Measurements from ENCODE around the gene RMC1.
A peak's percentile ranks its signal among the peaks of the same experiment; 100 is the strongest.
"Not testable (repeated sequence)": the region's sequence is repeated elsewhere in the genome, so short reads cannot be mapped to it uniquely, and the experiment has no call there.

Gene RMC1

DNA sequence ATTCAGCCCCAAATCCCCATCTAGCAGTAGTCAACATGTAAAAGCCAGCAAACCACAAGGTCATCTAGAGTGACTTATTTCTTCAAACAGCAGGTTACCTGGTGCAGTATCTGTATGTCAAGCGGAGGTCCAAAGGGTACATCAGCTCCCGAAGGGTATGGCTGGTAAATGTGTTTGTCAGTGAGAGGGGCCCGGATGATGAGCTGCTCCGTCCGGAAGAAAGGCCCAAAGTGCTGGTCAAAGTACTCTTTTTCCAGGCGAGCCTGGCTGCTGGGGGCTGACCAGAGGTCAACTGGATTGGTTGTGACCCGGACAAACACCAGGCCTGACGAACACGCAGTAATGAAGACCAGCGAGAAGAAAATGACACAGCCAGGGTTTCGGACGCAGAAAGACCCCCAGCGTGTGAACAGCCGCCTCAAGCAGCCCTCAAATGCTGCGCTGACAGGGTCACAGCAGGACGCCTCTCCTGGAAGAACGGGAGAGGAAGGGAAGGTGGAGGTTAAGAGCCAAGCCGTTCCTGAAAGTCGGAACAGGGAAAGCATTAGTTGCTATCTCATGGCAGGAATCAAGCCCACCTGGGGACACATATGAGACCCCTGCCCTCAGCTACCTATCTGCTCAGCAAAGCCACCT is 53.0 kb downstream of the RMC1 start:
- no peak for DNase-seq (ENCODE audit: low read depth in 1 of 2, low spot score in 1 of 2)

DNA sequence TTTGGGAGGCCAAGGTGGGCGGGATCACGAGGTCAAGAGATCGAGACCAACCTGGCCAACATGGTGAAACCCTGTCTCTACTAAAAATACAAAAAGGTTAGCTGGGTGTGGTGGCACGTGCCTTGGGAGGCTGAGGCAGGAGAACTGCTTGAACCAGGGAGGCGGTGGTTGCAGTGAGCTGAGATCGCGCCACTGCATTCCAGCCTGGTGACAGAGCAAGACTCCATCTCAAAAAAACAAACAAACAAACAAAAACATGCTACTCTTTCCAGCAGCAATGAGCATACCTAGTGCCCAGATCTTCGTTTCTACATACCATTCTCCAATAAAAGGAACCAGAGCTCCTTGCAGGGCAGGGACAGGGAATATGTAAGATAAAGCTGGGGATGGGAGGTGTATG is 54.2 kb downstream of the RMC1 start:
- not testable (repeated sequence) for DNase-seq (ENCODE audit: low read depth in 1 of 2, low spot score in 1 of 2)

DNA sequence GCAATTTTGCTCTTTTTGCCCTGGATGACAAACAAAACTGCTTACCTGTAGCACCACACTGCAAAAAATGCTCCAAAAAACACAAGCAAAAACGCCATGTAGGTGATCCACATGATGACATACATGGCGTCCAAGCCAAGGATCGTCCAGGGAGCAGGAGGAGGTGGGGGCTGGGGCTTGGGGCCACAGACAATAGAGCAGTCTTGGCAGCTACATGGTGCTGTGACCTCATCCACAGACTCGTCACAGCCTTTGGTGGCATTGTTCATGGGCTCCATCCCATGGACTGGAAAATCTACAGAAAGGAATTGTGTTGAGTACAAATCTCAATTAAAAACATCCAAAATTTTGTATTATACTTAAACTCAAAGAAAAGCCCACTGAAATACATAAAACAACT is 56.9 kb downstream of the RMC1 start:
- no peak for DNase-seq (ENCODE audit: low read depth in 1 of 2, low spot score in 1 of 2)

GRCh38 chr18:23563377-23564043 is 60.2 kb downstream of the RMC1 start:
- no peak for DNase-seq (ENCODE audit: low read depth in 1 of 2, low spot score in 1 of 2)

DNA sequence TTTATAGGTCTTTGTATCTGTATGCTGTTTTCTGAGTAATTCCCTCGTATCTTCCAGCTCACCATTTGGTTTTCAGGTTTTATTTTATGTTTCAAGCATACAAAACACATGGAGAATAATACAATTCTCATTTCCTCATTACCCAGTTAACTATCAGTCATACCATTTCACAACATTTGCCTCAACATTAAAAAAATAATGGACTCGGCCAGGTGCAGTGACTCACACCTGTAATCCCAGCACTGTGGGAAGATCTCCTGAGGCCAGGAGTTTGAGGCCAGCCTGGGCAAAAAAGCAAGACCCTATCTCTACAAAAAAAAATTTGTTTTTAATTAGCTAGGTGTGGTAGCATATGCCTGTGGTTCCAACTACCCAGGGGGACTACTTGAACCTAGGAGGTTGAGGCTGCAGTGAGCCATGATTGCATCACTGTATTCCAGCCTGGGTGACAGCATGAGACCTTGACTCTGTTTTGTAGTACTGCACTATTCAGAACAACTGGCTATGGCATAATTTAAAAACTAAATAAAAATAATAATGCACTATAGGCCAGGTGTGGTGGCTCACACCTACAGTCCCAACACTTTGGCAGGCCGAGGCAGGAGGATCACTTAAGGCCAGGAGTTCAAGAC is 62.7 kb downstream of the RMC1 start:
- DNase-seq (ENCODE audit: low read depth in 1 of 2, low spot score in 1 of 2): no peak

DNA sequence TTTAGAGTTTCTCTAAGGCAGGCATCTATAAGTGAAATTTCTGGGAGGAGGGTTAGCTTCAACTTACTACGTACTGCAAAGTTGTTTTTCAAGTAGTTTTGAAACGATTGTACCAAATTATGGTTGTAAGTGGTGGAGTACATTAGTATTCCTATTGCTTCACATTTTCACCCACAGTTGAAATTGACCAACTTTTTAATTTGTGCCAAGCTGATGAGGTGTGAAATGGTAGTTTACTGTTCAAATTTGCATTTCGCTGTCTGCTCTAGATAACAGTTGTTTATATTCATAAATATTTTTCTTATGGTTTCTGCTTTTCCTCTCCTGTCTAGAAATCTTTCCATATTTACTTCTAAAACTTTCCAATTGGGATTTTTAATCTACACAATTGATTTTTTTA is 64.4 kb downstream of the RMC1 start:
- no peak for DNase-seq (ENCODE audit: low read depth in 1 of 2, low spot score in 1 of 2)

DNA sequence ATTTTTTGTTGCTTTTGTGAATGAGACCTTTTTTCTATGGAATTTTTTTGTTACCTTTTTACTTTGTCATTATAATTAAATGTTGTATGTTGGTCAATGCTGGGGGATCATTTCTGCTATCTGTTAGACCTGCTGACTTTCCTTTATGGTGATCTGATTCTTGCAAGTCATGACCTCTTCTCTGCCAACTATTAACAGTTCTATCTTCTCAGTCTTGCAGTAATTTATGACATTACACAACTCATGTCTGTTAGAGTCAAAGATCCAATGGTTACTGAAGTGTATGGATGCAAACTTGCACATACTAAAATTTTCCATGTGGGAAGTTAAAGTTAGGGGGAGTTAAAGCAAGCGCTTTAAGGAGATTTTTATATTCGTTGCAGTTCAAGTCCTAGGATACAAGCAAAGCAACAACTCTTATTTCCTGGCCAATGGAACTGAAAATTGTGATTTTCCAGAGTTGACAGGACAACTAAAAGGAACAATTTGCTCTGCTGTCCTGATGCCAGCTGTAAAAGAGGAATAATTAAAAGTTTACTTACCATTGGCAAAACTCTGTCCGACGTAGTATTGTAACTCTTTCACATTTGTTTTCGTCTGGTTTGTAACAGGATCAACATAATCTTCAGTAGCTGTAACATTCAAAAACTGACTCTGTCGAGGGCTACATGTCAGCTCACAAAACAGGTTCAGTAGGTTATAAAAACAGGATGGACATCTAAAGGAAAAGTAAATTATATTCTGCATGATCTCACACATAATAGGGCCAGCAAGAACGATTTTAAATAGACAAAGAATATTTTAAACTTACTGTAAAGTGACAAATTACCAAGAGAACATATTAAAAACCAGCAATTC is 65.2 kb downstream of the RMC1 start:
- no peak for DNase-seq (ENCODE audit: low read depth in 1 of 2, low spot score in 1 of 2)

- DNase-seq (ENCODE audit: low read depth in 1 of 2, low spot score in 1 of 2): no peak
These were observed 66.2 kb downstream of the RMC1 start for GRCh38 chr18:23569299-23570063.

DNA sequence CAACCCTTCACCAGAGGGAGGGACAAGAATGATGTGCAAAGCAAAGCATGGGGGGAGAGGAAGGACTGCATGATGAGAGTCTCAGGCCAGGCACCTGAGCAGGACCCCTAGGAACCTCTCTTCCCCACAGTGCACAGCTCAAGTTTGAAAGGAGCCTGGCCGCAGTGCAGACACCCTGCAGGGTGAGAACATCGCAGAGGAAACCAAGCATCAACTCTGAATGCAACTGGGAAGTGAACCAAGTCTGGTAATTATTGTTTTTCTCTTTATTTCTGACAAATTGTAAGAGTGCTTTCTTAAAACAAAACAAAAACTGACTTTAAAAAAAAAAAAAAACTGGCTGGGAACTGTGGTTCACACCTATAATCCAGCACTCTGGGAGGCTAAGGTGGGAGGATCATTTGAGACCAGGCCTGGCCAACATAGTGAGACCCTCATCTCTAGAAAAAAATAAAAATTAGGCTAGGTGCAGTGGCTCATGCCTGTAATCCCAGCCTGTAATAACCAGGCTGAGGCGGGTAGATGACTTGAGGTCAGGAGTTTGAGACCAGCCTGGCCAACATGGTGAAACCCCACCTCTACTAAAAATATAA is 67.7 kb downstream of the RMC1 start:
- DNase-seq (ENCODE audit: low read depth in 1 of 2, low spot score in 1 of 2): no peak

DNA sequence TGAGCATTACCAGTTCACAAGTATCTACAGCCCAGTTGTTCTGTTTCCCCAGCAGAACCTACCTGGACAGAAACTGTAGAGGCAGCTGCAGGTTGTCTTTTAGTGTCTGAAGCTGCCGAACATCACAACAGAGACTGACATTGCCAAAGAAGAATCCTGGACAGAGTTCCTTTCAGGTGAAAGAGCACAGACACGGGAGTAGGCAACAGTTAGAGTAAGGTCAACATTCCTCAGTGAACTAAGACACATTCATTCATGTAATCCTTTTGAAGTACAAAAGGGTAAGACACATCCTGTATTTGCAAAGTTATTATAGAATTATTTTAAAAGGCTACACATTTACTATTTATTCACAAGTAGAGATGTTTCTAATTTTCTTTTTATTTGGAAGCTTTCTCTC is 68.7 kb downstream of the RMC1 start:
- no peak for DNase-seq (ENCODE audit: low read depth in 1 of 2, low spot score in 1 of 2)

DNA sequence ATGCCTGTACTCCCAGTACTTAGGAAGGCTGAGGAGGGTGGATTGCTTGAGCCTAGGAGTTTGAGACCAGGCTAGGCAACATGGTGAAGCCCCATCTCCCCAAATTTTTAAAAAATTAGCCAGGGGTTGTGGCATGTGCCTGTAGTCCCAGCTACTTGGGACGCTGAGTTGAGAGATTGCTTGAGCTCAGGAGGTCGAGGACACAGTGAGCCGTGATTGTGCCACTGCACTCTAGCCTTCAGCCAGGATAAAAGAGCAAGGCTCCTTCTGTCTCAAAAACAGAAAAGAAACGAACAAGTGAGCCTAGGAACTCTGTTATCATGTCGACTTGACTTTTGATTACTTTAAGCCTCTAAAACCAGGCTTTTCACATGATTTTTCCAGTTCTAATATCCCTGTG is 69.3 kb downstream of the RMC1 start:
- no peak for DNase-seq (ENCODE audit: low read depth in 1 of 2, low spot score in 1 of 2)

GRCh38 chr18:23573020-23573419 is 69.7 kb downstream of the RMC1 start:
- no peak for DNase-seq (ENCODE audit: low read depth in 1 of 2, low spot score in 1 of 2)

DNA sequence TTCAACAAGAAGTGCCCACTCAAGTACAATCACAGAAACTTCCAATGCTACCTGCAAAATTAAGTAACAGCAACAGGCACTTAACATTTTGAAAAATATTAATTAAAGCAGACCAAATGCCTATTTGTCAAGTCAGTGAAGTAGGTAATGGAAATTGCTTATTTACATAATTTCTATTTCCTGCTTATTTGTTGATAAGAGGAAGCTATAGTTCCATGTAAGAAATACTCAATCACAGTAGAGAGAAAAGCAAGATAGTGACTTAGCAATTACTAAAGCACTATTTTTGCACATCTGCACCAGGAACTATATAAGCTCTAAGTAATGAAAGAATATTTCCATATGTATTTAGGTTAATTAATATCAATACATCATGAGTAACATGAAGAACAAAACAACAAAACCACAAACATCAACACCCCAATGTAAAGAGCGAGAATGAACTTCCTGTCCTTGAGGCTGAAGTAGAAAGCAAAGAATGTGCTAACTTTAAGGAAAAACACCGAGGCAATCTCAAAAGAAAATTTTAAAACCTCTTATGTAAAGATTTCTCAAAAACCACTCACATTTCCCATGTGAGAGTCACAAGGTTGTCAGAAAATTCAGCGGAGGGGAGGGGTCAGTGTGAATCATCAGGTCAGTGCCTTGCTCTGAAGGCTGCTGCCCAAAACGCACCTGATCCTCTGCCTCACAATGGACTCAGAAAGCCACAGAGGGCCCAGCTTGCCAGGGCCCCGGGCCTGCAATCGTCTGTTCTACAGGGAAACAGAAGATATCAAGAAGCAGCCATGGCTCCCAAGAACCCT is 70.5 kb downstream of the RMC1 start:
- peak in 1 of 2 donors; percentile 17 for DNase-seq (ENCODE audit: low read depth in 1 of 2, low spot score in 1 of 2)

- no peak for DNase-seq (ENCODE audit: low read depth in 1 of 2, low spot score in 1 of 2)
These were observed 71.4 kb downstream of the RMC1 start for GRCh38 chr18:23574611-23575308.

GRCh38 chr18:23575309-23575651 is 72.0 kb downstream of the RMC1 start:
- DNase-seq (ENCODE audit: low read depth in 1 of 2, low spot score in 1 of 2): no peak

GRCh38 chr18:23577521-23577920 is 74.2 kb downstream of the RMC1 start:
- not testable (repeated sequence) for DNase-seq (ENCODE audit: low read depth in 1 of 2, low spot score in 1 of 2)

GRCh38 chr18:23578067-23578701 is 74.9 kb downstream of the RMC1 start:
- DNase-seq (ENCODE audit: low read depth in 1 of 2, low spot score in 1 of 2): no peak

DNA sequence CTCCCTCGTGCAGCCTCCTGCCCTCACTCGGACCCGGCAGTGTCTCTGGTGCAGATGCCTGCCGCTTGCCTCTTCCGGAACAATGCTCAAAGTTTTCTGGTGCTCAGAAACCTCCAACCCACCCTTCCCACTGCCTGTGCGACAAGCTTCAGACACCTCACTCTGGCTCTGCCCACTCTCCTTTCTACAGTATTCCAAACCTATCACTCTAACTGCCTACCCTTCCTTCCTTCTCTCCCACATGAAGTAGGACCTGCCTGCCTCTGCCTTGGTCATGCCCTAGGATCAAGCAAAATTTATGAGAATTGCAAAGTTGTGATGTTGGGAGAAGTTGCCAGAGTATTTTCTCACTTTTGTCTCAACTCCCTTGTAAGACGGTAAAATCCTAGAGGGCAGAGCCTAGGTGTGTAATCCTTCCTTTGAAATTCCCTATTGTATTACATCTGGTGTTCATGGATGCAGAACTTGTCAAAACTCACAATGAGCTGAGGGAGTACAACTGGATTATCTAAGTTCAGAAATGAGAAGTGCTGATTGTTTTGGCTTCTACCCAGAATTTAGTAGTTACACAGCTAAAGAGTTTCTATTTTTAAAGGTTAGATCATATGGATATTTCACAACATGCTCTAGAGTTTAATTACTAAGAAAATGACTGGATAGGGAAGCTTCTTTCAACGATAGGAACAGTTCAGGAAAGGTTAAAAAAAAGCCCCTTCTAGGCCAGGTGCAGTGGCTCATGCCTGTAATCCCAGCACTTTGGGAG is 75.8 kb downstream of the RMC1 start:
- no peak for DNase-seq (ENCODE audit: low read depth in 1 of 2, low spot score in 1 of 2)
